ENCODE measurements around the gene TPM1. TPM values are rescaled to one million over a fixed set of nuclear protein-coding genes. Genes with fewer than 3 reads are reported as not detected.

Gene TPM1
- total RNA-seq, 4 donors from 2014 or later: 656 to 1,383 (median 909) TPM

DNA sequence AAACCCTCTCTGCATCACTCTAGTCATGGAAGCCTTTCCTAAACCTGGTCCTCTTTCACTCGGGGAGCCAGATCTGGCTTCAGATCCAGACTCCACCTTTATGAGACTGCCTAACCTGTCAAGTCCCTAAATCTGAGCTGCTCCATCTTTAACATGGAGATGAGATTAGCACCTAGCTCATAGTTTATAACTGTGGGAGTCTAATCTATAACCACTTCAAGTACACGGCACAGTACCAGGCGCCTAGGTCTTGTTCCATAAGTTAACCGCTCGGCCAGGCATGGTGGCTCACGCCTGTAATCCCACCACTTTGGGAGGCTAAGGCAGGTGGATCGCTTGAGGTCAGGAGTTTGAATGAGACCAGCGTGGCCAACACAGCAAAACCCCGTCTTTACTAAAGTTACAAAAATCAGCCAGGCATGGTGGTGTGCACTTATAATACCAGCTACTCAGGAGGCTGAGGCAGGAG is 30.3 kb downstream of the TPM1 start:
- no peak overlapping the region for H3K27ac ChIP-seq
- ATAC-seq: no peak

DNA sequence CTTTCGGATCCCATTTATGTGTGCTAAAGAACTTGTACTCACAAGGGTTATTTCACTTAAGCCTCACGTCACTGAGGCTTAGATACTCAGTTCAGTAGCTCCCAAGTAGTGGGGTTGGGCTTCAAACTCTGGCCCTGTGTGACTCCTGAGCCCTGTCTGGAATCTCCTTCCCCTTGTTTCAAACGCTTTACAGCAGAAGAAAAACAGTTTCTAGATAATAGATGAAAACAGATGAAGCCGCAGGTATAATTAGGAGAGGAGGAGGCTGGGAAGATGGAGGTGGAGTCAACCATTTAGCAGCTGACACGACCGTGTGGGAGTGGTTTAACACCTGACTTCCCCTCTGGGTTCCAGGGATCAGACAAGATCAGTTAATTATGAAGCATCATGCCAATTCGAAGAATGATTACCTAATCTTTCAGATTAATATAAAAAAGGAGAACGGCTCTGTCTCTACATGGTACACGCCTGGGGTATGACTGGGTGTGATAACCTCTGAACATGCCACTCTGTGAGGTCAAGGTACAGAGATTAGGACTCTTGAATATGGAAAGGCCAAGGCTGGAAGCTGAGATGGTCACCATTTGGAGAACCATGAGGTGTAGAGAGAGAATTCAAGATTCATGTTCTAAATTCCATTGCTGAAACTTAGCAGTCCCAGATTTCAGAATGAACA is 31.1 kb downstream of the TPM1 start:
- peaks cover 0 to 3% of the 10 kb centered on the region in 2 donors for H3K4me1 ChIP-seq
- H3K27me3 ChIP-seq: no peaks in the 10 kb centered on the region
- in situ Hi-C loops (cut with MboI; ENCODE audit: low sequenced_read_pairs in 4 of 4): no loop called here
- TF ChIP-seq POLR2A (IDR thresholded peaks at IDR 0.05): no peak
- TF ChIP-seq, protein P1, sequence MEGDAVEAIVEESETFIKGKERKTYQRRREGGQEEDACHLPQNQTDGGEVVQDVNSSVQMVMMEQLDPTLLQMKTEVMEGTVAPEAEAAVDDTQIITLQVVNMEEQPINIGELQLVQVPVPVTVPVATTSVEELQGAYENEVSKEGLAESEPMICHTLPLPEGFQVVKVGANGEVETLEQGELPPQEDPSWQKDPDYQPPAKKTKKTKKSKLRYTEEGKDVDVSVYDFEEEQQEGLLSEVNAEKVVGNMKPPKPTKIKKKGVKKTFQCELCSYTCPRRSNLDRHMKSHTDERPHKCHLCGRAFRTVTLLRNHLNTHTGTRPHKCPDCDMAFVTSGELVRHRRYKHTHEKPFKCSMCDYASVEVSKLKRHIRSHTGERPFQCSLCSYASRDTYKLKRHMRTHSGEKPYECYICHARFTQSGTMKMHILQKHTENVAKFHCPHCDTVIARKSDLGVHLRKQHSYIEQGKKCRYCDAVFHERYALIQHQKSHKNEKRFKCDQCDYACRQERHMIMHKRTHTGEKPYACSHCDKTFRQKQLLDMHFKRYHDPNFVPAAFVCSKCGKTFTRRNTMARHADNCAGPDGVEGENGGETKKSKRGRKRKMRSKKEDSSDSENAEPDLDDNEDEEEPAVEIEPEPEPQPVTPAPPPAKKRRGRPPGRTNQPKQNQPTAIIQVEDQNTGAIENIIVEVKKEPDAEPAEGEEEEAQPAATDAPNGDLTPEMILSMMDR (IDR thresholded peaks at IDR 0.05 in 4 of 5, conservative IDR thresholded peaks at IDR 0.05 in 1 of 5): no peak
- no peaks in the 10 kb centered on the region for H3K36me3 ChIP-seq
- no peak for DNase-seq
- no peak for ATAC-seq
- H3K27ac ChIP-seq: no peak overlapping the region
- no peaks in the 10 kb centered on the region for H3K9me3 ChIP-seq
- H3K4me3 ChIP-seq: no peak overlapping the region
- intact Hi-C loops (cut with DNase I; ENCODE audit: low total_unique reads): no loop called here

More for the DNA sequence above, 30.3 kb downstream of the TPM1 start:
- TF ChIP-seq, protein P1 (IDR thresholded peaks at IDR 0.05 in 4 of 5, conservative IDR thresholded peaks at IDR 0.05 in 1 of 5): no peak
- no peak for TF ChIP-seq POLR2A (IDR thresholded peaks at IDR 0.05)
- DNase-seq: no peak
- no peaks in the 10 kb centered on the region for H3K36me3 ChIP-seq
- intact Hi-C loops (cut with DNase I; ENCODE audit: low total_unique reads): no loop called here
- in situ Hi-C loops (cut with MboI; ENCODE audit: low sequenced_read_pairs in 4 of 4): no loop called here
- peaks cover 0 to 1% of the 10 kb centered on the region in 2 donors for H3K4me1 ChIP-seq
- no peak overlapping the region for H3K4me3 ChIP-seq
- H3K27me3 ChIP-seq: no peaks in the 10 kb centered on the region
- H3K9me3 ChIP-seq: no peaks in the 10 kb centered on the region

DNA sequence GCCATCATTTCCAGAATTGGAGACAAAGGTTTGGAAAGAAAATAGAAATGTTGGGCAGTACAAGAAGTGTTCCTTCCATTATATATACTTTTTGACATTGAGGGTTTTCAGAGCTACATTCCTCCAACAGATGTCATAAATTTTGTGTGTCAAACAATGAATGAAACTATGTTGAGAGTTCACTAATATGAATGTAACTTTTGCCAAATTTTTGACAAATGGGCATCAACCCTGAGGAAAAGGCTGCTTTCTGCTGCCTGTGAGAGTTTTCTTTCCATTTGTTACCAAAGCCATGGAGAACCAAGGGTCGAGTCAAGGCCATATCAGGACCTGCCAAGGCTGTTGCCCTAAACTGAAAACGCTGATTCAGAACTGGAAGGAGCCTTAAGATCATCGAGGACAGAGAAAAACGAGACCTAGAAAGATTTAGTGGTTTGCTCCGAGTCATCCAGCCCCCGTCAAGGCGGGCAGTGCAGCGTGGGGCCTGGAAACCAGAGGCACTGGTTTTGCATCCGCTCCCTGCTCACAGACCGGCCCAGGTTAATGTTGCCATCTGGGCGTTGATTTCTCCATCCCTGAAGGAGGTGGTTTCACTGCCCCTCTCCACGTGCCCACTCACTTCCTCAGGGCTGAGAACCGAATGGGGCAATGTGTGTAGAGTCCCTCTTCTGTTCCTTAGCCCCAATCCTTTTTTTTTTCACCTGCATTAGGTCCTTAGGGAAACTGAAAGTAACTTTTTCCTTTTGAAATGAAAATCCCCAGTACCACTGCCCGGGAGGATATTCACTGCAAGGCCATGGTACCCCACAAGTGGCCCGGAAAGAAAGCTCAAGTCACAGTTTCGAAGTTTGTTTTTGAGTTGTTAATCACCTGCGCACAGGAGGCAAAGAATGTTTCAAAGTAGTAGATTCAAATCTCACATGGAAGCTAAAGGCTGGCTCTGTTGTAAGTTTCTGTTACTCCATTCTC is 32.8 kb downstream of the TPM1 start:
- no peak for DNase-seq
- H3K27ac ChIP-seq: no peak overlapping the region

DNA sequence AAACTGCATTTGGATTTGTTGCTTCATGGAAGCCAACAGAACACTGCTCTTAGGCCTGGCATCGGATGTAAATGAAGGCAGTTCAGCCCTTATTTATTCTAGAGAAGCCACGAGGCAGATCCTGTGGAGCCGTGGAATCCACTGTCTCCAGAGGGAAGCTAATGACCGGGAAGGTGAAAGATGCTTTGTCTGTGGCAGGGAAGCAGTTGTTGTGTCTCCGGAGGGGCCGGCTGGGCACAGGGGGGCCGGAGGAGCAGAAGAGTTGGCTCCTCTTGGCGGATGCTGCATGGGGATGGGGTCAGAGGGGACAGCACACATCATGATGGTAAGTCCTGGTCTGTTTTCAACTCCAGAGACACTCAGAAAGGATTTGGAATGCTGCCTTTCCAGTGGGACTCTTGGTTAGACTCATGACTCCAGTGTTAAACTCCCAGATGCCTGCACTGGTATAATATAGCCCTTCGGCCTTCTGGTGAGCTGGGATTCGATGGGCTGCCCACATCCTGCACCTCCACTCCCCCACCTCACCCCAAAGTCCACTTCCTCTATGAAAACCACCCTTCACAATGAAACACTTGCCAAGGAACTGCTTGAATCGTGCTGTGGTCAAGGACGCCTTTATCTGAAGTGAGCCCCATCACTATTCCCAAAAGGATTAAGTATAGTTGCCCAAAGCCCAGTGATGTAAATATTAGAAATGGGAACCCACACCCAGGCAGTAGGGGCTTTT is 33.6 kb downstream of the TPM1 start:
- TF ChIP-seq, protein P1 (IDR thresholded peaks at IDR 0.05 in 4 of 5, conservative IDR thresholded peaks at IDR 0.05 in 1 of 5): no peak
- TF ChIP-seq POLR2A (IDR thresholded peaks at IDR 0.05): no peak
- Histone ChIP-seq H3K27me3 (no peaks in the 10 kb centered on the region), H3K4me1 (peaks cover 12 to 15% of the 10 kb centered on the region in 2 donors), H3K27ac (no peak overlapping the region), H3K36me3 (no peaks in the 10 kb centered on the region), H3K4me3 (no peak overlapping the region), H3K9me3 (no peaks in the 10 kb centered on the region)
- intact Hi-C loops (cut with DNase I; ENCODE audit: low total_unique reads): no loop called here
- ATAC-seq (no peak), DNase-seq (no peak)
- in situ Hi-C loops (cut with MboI; ENCODE audit: low sequenced_read_pairs in 4 of 4): no loop called here

More for the DNA sequence above, 32.8 kb downstream of the TPM1 start:
- no peak overlapping the region for H3K4me3 ChIP-seq
- H3K9me3 ChIP-seq: no peaks in the 10 kb centered on the region
- H3K27me3 ChIP-seq: no peaks in the 10 kb centered on the region
- intact Hi-C loops (cut with DNase I; ENCODE audit: low total_unique reads): no loop called here
- TF ChIP-seq POLR2A (IDR thresholded peaks at IDR 0.05): no peak
- TF ChIP-seq, protein P1 (IDR thresholded peaks at IDR 0.05 in 4 of 5, conservative IDR thresholded peaks at IDR 0.05 in 1 of 5): no peak
- in situ Hi-C loops (cut with MboI; ENCODE audit: low sequenced_read_pairs in 4 of 4): no loop called here
- peaks cover 6 to 10% of the 10 kb centered on the region in 2 donors for H3K4me1 ChIP-seq
- no peak for ATAC-seq
- no peaks in the 10 kb centered on the region for H3K36me3 ChIP-seq

All from gastrocnemius medialis (tissue), 4 donors.